HepG2 (cell line): Measurements from ENCODE around the gene METAP1D. TPM values are rescaled to one million over a fixed set of nuclear protein-coding genes. Genes with fewer than 3 reads are reported as not detected.

Source experiments
- FLYWCH1 ChIP-seq: sonication (generic); formaldehyde crosslinking; IDR thresholded peaks from 2 replicates; pipeline ENCODE4 v1.8.1; 2023; ENCODE audit warnings: mild to moderate bottlenecking, missing genetic modification reagents
- MIER3 ChIP-seq: IDR thresholded peaks from 2 replicates; pipeline ENCODE4 v1.6.1; 2016; ENCODE audit warnings: missing compliant biosample characterization, borderline replicate concordance
- ONECUT2 ChIP-seq: sonication (generic); formaldehyde crosslinking; IDR thresholded peaks from 2 replicates; pipeline ENCODE4 v1.4.0; 2020; ENCODE audit warnings: missing genetic modification reagents
- SIN3B ChIP-seq: fragments of 150-350 bp; IDR thresholded peaks from 2 replicates; pipeline ENCODE4 v1.6.1; 2014; ENCODE audit warnings: low read length
- SOX6 ChIP-seq, 2 experiments: fragments of 450-650 bp in 1 of 2; sonication (generic) in 1 of 2; formaldehyde crosslinking in 1 of 2; IDR thresholded peaks; 2 replicates each; pipeline versions ENCODE4 v1.4.0 to v1.6.1; 2017 to 2020; ENCODE audit warnings: antibody characterized with exemption in 1 of 2, mild to moderate bottlenecking in 1 of 2, missing genetic modification reagents in 1 of 2
- YEATS2 ChIP-seq: sonication (generic); formaldehyde crosslinking; IDR thresholded peaks from 2 replicates; pipeline ENCODE4 v1.4.0; 2020; ENCODE audit warnings: missing genetic modification reagents, borderline replicate concordance
- ZBTB3 ChIP-seq: sonication (generic); formaldehyde crosslinking; IDR thresholded peaks from 2 replicates; pipeline ENCODE4 v1.4.0; 2020; ENCODE audit warnings: low read depth, mild to moderate bottlenecking, moderate library complexity, missing genetic modification reagents, borderline replicate concordance
- ZKSCAN8 ChIP-seq: IDR thresholded peaks from 2 replicates; pipeline ENCODE4 v1.6.1; 2016; ENCODE audit warnings: borderline replicate concordance, missing genetic modification reagents, missing compliant biosample characterization
- ZNF296 ChIP-seq: sonication (generic); formaldehyde crosslinking; conservative IDR thresholded peaks from 2 replicates; pipeline ENCODE4 v1.5.0; 2020; ENCODE audit warnings: mild to moderate bottlenecking, missing genetic modification reagents
- ZNF563 ChIP-seq: sonication (generic); formaldehyde crosslinking; IDR thresholded peaks from 2 replicates; pipeline ENCODE4 v1.8.0; 2022; ENCODE audit warnings: mild to moderate bottlenecking, moderate library complexity, missing genetic modification reagents
- ZNF577 ChIP-seq: sonication (generic); formaldehyde crosslinking; IDR thresholded peaks from 2 replicates; pipeline ENCODE4 v1.4.0; 2020; ENCODE audit warnings: mild to moderate bottlenecking, low read depth, missing genetic modification reagents, borderline replicate concordance
- ZNF746 ChIP-seq: sonication (generic); formaldehyde crosslinking; IDR thresholded peaks from 2 replicates; pipeline ENCODE4 v1.8.0; 2022; ENCODE audit warnings: mild to moderate bottlenecking, missing genetic modification reagents
- ZNF747 ChIP-seq: sonication (generic); formaldehyde crosslinking; IDR thresholded peaks from 2 replicates; pipeline ENCODE4 v1.8.1; 2023; ENCODE audit warnings: missing genetic modification reagents, mild to moderate bottlenecking, borderline replicate concordance
- polyA plus RNA-seq, 8 experiments: library from polyadenylated mRNA; depleted of rRNA in 3 of 8; stranded (reverse) in 7 of 8; unstranded in 1 of 8; fragments of >200 nt; fragmentation: Illumina TruSeq in 4 of 8; extraction: Trizol in 4 of 8; gene quantifications; 2 replicates each; pipeline versions ENCODE4 v1.2.1 to v1.2.3, GENCODE V29; 2011 to 2016; ENCODE audit warnings: low read depth in 4 of 8, missing spikeins in 1 of 8, mixed read lengths in 1 of 8; ENCODE audit not compliant: insufficient read depth in 1 of 8
- total RNA-seq, 5 experiments: library from RNA; depleted of rRNA; stranded (reverse); fragments of >200 nt; fragmentation: Illumina TruSeq; extraction: Trizol; gene quantifications; 2 replicates each; pipeline ENCODE4 v1.2.3, GENCODE V29; 2016; ENCODE audit warnings: low read depth in 1 of 5
- TF ChIP-seq, protein P1 (sequence below): sonication (generic); formaldehyde crosslinking; IDR thresholded peaks from 2 replicates; pipeline ENCODE4 v1.4.0; 2020; ENCODE audit warnings: mild to moderate bottlenecking, missing genetic modification reagents
- TF ChIP-seq, protein P2 (sequence below): sonication (generic); formaldehyde crosslinking; IDR thresholded peaks from 2 replicates; pipeline ENCODE4 v1.5.0; 2020; ENCODE audit warnings: mild to moderate bottlenecking, missing genetic modification reagents
- TF ChIP-seq, protein P3 (sequence below): sonication (generic); formaldehyde crosslinking; IDR thresholded peaks from 2 replicates; pipeline ENCODE4 v1.5.1; 2020; ENCODE audit warnings: mild to moderate bottlenecking, moderate library complexity, missing genetic modification reagents

METAP1D gene
- total and polyA plus RNA-seq, 2 of the 13 experiments (the other 11 are each of a cell fraction or from before 2014, with no cell fraction given) = 14.7 to 21.6 TPM

DNA sequence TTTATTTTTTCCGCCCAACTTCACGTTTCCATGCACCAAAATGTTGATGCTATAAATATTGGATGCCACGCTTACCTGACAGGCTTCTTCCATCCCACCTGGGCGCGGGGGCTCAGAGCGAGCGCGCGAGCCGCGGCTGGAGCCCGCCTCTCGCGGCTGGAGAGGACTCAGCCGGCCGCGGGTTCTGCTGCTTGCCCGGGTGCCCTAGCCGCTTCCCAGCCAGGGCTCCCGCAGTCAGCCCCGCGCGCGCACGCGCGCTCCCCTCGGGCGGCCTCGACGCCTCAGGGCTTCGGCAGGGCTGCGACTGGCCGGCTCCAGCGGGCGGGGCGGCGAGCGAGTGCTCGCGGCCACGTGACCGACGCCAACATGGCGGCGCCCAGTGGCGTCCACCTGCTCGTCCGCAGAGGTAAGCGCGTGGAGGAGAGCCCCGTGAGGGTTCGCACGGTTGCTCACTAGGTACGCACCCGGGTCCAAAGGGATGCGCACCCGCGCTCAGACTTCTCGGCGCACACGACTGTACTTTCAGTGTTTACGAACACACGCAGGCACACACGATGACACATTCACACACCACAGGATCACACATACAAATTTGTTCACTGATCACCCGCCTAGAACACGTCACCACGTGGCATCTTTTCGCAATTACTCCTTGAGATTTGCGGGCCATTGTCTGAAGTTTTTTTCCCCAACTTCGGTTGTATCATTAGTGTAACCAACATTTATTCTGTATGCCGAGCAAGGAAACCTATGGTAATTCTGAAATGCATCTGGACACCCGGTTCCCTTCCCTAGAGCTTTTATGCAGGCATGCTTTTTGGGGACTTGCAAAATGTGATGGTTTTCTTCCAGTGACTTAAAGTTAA is at the start of gene METAP1D (continued):
- TF ChIP-seq, protein P1, sequence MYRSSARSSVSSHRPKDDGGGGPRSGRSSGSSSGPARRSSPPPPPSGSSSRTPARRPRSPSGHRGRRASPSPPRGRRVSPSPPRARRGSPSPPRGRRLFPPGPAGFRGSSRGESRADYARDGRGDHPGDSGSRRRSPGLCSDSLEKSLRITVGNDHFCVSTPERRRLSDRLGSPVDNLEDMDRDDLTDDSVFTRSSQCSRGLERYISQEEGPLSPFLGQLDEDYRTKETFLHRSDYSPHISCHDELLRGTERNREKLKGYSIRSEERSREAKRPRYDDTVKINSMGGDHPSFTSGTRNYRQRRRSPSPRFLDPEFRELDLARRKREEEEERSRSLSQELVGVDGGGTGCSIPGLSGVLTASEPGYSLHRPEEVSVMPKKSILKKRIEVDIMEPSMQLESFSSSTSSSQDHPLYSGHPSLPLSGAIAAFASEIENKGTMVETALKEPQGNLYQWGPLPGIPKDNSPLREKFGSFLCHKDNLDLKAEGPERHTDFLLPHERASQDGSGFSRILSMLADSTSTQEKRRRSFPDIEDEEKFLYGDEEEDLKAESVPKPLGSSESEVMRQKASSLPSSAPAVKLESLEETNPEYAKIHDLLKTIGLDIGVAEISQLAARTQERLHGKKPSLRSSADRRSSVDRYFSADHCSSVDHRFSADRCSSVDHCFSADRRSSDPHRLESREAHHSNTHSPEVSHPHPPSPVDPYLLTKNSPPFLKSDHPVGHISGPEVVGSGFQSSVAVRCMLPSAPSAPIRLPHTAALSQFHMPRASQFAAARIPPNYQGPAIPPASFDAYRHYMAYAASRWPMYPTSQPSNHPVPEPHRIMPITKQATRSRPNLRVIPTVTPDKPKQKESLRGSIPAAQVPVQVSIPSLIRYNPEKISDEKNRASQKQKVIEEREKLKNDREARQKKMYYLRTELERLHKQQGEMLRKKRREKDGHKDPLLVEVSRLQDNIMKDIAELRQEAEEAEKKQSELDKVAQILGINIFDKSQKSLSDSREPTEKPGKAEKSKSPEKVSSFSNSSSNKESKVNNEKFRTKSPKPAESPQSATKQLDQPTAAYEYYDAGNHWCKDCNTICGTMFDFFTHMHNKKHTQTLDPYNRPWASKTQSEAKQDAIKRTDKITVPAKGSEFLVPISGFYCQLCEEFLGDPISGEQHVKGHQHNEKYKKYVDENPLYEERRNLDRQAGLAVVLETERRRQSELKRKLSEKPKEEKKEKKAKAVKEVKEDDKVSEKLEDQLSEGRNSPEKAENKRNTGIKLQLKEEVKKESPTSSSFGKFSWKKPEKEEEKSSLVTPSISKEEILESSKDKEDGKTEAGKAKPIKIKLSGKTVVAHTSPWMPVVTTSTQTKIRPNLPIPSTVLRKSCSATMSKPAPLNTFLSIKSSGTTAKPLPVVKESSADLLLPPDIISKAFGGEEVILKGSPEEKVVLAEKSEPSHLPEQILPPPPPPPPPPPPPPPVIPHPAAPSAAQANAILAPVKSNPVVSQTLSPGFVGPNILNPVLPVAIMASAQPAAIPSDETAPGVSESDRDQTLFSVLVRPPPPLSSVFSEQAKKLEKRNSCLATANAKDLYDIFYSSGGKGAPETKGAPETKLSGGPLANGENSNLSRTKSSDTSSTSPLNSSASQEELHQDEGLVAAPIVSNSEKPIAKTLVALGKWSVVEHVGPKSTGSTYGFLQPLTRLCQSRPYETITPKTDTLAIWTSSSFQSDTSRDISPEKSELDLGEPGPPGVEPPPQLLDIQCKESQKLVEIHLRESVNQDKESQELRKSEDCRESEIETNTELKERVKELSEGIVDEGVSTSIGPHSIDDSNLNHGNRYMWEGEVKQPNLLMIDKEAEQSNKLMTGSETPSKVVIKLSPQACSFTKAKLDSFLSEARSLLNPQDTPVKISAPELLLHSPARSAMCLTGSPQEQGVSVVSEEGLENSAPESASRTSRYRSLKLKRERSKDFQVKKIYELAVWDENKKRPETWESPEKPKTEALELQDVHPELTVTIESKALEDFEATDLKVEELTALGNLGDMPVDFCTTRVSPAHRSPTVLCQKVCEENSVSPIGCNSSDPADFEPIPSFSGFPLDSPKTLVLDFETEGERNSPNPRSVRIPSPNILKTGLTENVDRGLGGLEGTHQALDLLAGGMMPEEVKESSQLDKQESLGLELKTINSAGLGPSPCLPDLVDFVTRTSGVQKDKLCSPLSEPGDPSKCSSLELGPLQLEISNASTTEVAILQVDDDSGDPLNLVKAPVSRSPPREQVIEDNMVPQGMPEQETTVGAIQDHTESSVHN (CRISPR knock-in tag) = peak; percentile 93; the same call in 1 of the 2 replicates
- TF ChIP-seq ONECUT2 (CRISPR knock-in tag) (peak; percentile 23; the same call in 1 of the 2 replicates), ZNF563 (CRISPR knock-in tag) (peak; percentile 99), ZNF747 (peak; percentile 91), YEATS2 (CRISPR knock-in tag) (peak; percentile 86), MIER3 (CRISPR knock-in tag) (peak; percentile 81; the same call in 1 of the 2 replicates), FLYWCH1 (CRISPR knock-in tag) (no peak), SIN3B (peak; percentile 91), ZNF577 (CRISPR knock-in tag) (peak; percentile 93; the same call in 1 of the 2 replicates), ZNF746 (CRISPR knock-in tag) (peak; percentile 72; the same call in 1 of the 2 replicates), ZKSCAN8 (CRISPR knock-in tag) (peak; percentile 89; the same call in 1 of the 2 replicates), SOX6 (IDR thresholded peaks at IDR 0.05) (no peak), SOX6 (CRISPR knock-in tag; IDR thresholded peaks at IDR 0.05) (peak; percentile 84), ZBTB3 (CRISPR knock-in tag) (peak; percentile 33; the same call in 1 of the 2 replicates), ZNF296 (CRISPR knock-in tag) (0 out of 2 replicates have a peak, but pooled peaks have one; percentile 57)
- TF ChIP-seq, protein P2, sequence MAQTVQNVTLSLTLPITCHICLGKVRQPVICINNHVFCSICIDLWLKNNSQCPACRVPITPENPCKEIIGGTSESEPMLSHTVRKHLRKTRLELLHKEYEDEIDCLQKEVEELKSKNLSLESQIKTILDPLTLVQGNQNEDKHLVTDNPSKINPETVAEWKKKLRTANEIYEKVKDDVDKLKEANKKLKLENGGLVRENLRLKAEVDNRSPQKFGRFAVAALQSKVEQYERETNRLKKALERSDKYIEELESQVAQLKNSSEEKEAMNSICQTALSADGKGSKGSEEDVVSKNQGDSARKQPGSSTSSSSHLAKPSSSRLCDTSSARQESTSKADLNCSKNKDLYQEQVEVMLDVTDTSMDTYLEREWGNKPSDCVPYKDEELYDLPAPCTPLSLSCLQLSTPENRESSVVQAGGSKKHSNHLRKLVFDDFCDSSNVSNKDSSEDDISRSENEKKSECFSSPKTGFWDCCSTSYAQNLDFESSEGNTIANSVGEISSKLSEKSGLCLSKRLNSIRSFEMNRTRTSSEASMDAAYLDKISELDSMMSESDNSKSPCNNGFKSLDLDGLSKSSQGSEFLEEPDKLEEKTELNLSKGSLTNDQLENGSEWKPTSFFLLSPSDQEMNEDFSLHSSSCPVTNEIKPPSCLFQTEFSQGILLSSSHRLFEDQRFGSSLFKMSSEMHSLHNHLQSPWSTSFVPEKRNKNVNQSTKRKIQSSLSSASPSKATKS (CRISPR knock-in tag) = no peak
- TF ChIP-seq, protein P3, sequence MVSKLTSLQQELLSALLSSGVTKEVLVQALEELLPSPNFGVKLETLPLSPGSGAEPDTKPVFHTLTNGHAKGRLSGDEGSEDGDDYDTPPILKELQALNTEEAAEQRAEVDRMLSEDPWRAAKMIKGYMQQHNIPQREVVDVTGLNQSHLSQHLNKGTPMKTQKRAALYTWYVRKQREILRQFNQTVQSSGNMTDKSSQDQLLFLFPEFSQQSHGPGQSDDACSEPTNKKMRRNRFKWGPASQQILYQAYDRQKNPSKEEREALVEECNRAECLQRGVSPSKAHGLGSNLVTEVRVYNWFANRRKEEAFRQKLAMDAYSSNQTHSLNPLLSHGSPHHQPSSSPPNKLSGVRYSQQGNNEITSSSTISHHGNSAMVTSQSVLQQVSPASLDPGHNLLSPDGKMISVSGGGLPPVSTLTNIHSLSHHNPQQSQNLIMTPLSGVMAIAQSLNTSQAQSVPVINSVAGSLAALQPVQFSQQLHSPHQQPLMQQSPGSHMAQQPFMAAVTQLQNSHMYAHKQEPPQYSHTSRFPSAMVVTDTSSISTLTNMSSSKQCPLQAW (CRISPR knock-in tag) = peak; percentile 72
